ENCODE measurements around the gene DGLUCY. TPM values are rescaled to one million over a fixed set of nuclear protein-coding genes. Genes with fewer than 3 reads are reported as not detected.

The DGLUCY gene
- total and polyA plus RNA-seq, 10 donors: 24.1 to 134 (median 96.7) TPM

- TF ChIP-seq CTCF (IDR thresholded peaks at IDR 0.05 in 8 of 11, conservative IDR thresholded peaks at IDR 0.05 in 3 of 11) (no peak), POLR2A (IDR thresholded peaks at IDR 0.05) (no peak), POLR2AphosphoS5 (IDR thresholded peaks at IDR 0.05) (no peak)
- no peaks in the 10 kb centered on the region for H3K9me3 ChIP-seq
- H3K36me3 ChIP-seq: no peaks in the 10 kb centered on the region
- intact Hi-C loops (cut with DNase I; ENCODE audit: low total_unique reads): no loop called here
- peaks cover 22 to 87% (median 58%) of the 10 kb centered on the region in 6 donors for H3K4me1 ChIP-seq
- peak overlapping the region; percentile 30 to 87 (median 70) for H3K27ac ChIP-seq
- peak overlapping the region; percentile 28 to 74 (median 48) for H3K4me3 ChIP-seq
- H3K27me3 ChIP-seq (replicated peaks in 1 of 7): peaks cover 0 to 10% (median 0%) of the 10 kb centered on the region in 7 donors
- 3 to 13% (median 5%) methylated on average over 17 to 95 of the region's 95 CpGs for WGBS, 5 donors
- peak; percentile 91 for DNase-seq
Observed at GRCh38 chr14:91252871-91253794, 139.3 kb downstream of the DGLUCY start.

GRCh38 chr14:91253795-91254323 is 140.0 kb downstream of the DGLUCY start:
- DNase-seq: peak; percentile 82
- TF ChIP-seq CTCF (IDR thresholded peaks at IDR 0.05 in 8 of 11, conservative IDR thresholded peaks at IDR 0.05 in 3 of 11) (no peak), POLR2A (IDR thresholded peaks at IDR 0.05) (no peak), POLR2AphosphoS5 (IDR thresholded peaks at IDR 0.05) (no peak)
- Histone ChIP-seq H3K27me3 (replicated peaks in 1 of 7) (peaks cover 0 to 14% (median 0%) of the 10 kb centered on the region in 7 donors), H3K27ac (peak overlapping the region; percentile 30 to 87 (median 70)), H3K4me3 (peak overlapping the region; percentile 28 to 74 (median 48)), H3K36me3 (no peaks in the 10 kb centered on the region), H3K4me1 (peaks cover 22 to 81% (median 57%) of the 10 kb centered on the region in 6 donors), H3K9me3 (no peaks in the 10 kb centered on the region)
- intact Hi-C loops (cut with DNase I; ENCODE audit: low total_unique reads): no loop called here
- 31 to 53% (median 33%) methylated on average over 9 to 20 of the region's 20 CpGs for whole genome bisulfite sequencing, 5 donors

GRCh38 chr14:91254461-91254860 is 140.6 kb downstream of the DGLUCY start:
- H3K36me3 ChIP-seq: no peaks in the 10 kb centered on the region
- TF ChIP-seq POLR2A (IDR thresholded peaks at IDR 0.05) (no peak), POLR2AphosphoS5 (IDR thresholded peaks at IDR 0.05) (peak in 1 of 3 donors; percentile 19)
- peak overlapping the region in 5 of 8 donors; percentile 57 to 87 (median 83) for H3K27ac ChIP-seq
- peaks cover 0 to 14% (median 0%) of the 10 kb centered on the region in 7 donors for H3K27me3 ChIP-seq (replicated peaks in 1 of 7)
- H3K4me3 ChIP-seq: no peak overlapping the region
- DNase-seq: no peak
- intact Hi-C loops (cut with DNase I; ENCODE audit: low total_unique reads): no loop called here
- H3K9me3 ChIP-seq: no peaks in the 10 kb centered on the region
- WGBS, 5 donors: 36 to 42% (median 37%) methylated on average over 3 of the region's 3 CpGs
- peaks cover 22 to 75% (median 53%) of the 10 kb centered on the region in 6 donors for H3K4me1 ChIP-seq

GRCh38 chr14:91255026-91255695 is 141.3 kb downstream of the DGLUCY start:
- TF ChIP-seq POLR2A (IDR thresholded peaks at IDR 0.05): no peak
- no peak for TF ChIP-seq POLR2AphosphoS5 (IDR thresholded peaks at IDR 0.05)
- TF ChIP-seq CTCF (IDR thresholded peaks at IDR 0.05 in 8 of 11, conservative IDR thresholded peaks at IDR 0.05 in 3 of 11): no peak
- intact Hi-C loops (cut with DNase I; ENCODE audit: low total_unique reads): no loop called here
- Histone ChIP-seq H3K4me1 (peaks cover 15 to 68% (median 46%) of the 10 kb centered on the region in 6 donors), H3K27me3 (replicated peaks in 1 of 7) (peaks cover 0 to 14% (median 0%) of the 10 kb centered on the region in 7 donors), H3K36me3 (no peaks in the 10 kb centered on the region), H3K27ac (peak overlapping the region in 1 of 8 donors; percentile 87), H3K4me3 (no peak overlapping the region), H3K9me3 (no peaks in the 10 kb centered on the region)
- DNase-seq: no peak
- 80 to 83% (median 82%) methylated on average over 9 of the region's 9 CpGs for WGBS, 5 donors

Data from spleen (tissue), 11 donors.